Medulla oblongata (tissue), 1 donor: ENCODE results near the gene OR56A4.
A peak's percentile ranks its signal among the peaks of the same experiment; 100 is the strongest.

Source experiments
- DNase-seq: peaks from one replicate; pipeline ENCODE4 v3.0.0-alpha.2; 2015; ENCODE audit errors: extremely low spot score

Gene OR56A4

GRCh38 chr11:6006846-6007245, at the start of gene OR56A4:
Gene OR56A4, minus strand, starts transcription at chr11:6006946. Its CDS starts 3,954 bp downstream, at chr11:6002992.
- DNase-seq, result no peak

DNA sequence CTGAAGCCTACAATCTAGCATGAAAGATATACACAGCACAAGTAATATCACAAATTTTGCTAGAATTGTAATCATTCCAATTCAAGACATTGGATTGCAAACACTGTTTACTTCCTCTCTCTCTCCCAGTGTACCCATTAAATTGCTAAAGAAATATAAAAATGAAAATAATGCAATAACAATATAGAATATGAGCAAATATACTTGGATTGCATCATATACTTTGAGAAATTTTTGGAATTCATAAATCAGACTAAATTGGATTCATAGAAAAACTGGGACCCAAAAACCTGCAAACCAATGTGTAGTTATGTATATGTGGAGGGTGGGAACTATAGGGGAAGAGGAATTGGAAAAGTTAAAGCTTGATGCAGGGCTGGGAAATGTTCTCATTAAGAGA, 48.8 kb upstream of the OR56A4 start:
- DNase-seq, result no peak

DNA sequence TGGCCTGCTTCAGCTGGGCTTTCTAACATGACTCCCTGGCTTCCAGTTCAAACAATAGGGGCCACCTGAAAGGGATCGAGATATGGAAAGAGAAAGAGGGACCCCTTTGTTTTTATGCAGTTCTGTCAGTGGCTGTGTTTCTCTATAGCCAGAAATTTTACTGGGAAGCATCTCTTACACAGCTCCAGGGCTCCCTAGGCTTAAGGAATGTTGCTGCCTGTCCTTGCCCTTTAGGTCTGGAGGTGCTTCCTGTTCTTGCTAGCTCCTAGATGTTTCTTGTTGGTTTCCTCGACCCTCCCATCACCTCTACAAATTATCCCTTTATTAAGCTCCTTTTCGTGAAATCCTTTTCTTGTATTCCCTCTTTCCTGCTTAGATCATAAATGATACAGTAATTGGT, 45.6 kb upstream of the OR56A4 start:
- no peak for DNase-seq

GRCh38 chr11:6040874-6041273, 34.1 kb upstream of the OR56A4 start:
- no peak for DNase-seq

DNA sequence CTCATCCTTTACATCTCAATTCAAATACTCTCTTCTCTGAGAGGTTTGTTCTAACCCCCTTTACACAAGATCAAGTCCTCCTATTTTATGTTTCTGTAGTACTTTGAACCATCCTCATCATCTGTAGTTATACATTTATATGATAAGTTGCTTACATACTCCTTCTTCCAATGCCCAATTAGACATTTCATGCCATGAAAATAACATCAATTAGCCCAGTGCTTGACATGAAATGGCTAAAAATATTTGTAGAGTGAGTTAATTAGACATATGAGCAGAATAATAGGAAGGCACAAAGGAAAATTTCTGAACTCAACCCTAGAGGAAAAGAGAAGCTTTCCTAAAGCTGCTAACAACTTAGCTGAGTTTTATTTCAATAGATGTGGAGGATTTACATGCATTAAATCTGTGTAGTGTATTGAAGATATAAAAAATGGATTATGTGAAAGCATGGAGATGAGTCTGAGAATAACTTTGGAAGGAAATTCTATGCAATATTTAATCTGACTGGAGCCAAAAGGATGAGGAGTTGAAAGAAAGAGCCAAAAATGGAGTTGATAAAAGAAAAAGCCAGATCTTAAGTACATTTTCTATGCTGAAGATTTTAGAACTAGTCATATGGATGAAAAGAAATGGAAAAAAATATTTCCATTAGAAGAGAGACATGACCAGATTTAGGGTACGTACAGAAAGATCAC, 24.1 kb upstream of the OR56A4 start, which contains the start of gene OR56A1:
OR56A1 (minus strand) TSS at position 51 of the 698 bp plus-strand sequence. CDS start 3,066 bp downstream, outside the sequence.
- DNase-seq, result no peak

GRCh38 chr11:6027501-6027900, 20.8 kb upstream of the OR56A4 start:
- DNase-seq, result no peak

GRCh38 chr11:6025056-6025455, 18.3 kb upstream of the OR56A4 start:
- no peak for DNase-seq

- peak; percentile 54 for DNase-seq
Observed at GRCh38 chr11:6022956-6023355, 16.2 kb upstream of the OR56A4 start.

GRCh38 chr11:6013042-6013441, 6.3 kb upstream of the OR56A4 start:
- no peak for DNase-seq

GRCh38 chr11:6012035-6012668, 5.4 kb upstream of the OR56A4 start:
- DNase-seq, result no peak

GRCh38 chr11:6006395-6006794, 351 bp downstream of the OR56A4 start:
- no peak for DNase-seq

GRCh38 chr11:6002202-6002699, 4.5 kb downstream of the OR56A4 start:
- DNase-seq, result no peak

GRCh38 chr11:5994791-5995190, 12.0 kb downstream of the OR56A4 start:
- DNase-seq, result no peak

- DNase-seq, result peak; percentile 3
Observed at GRCh38 chr11:5992604-5993251, 14.0 kb downstream of the OR56A4 start.

DNA sequence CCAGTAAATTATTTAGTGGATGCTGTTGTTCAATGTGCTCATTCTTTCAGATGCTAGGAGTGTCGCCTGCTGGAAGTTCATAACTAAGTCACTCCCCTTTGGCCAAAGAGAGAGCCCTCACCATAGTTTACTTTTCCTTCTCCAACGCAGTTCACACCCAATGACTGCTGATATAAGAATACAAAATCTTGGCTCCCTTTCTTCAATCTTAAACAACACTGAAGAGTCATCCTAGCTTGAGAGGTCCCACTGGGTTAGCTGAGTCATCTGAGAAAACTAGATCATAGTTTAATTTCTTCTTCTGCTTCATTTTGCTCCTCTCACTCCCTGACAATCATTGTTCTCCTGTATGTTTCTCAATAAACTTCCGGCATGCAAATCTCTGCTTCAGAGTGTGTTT, 14.6 kb downstream of the OR56A4 start:
- DNase-seq, result no peak

GRCh38 chr11:5989203-5989602, 17.5 kb downstream of the OR56A4 start:
- no peak for DNase-seq

- DNase-seq, result no peak
Observed at GRCh38 chr11:5986885-5987284, 19.9 kb downstream of the OR56A4 start, which contains the start of gene OR52L1. Gene OR52L1, minus strand, starts transcription at chr11:5986985. Its CDS starts 55 bp downstream, at chr11:5986930.

- no peak for DNase-seq
Observed at GRCh38 chr11:5983443-5983842, 23.3 kb downstream of the OR56A4 start.

GRCh38 chr11:5973530-5973929, 33.2 kb downstream of the OR56A4 start:
- DNase-seq, result no peak

DNA sequence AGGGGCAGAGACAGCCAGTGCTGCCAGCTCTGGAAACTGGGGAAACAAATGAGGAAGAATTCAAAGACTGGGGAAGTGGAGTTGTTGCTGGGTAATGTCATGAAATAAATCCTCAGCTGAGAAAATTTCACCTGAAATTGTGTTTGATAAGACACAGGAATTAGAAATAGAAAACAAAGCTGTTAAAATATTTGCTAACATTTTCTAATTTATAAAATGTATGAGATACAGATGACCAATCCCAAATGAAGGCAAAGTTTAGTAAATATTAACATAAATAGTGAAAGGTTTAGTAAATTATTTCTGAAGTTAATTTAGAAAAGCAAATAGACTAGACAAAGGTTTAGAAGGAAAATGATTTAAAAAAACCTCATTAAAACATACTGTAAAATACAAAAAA, 38.4 kb downstream of the OR56A4 start, which contains the start of gene OR56A5:
OR56A5 (minus strand) TSS at position 101 of the 400 bp plus-strand sequence; CDS start at position 101, 0 bp downstream.
- no peak for DNase-seq

DNA sequence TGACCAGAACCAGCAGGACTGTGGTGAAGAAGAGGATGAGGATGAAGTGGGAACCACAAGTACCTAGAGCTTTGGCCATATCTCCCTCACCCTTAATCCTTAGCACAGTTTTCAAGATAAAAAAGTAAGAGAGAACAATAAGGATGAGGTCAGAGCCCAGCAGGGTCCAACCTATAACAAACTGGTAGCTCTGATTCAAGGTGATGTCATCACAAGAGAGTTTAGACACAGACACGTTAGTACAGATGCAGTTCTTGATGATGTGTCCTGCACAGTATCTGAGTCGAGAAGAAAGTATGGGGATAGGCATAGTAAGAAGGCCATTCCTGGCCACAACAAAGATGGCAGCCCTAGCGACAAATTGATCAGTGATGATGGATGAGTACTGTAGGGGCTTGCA, 39.0 kb downstream of the OR56A4 start:
- no peak for DNase-seq

GRCh38 chr11:5966958-5967357, 39.8 kb downstream of the OR56A4 start:
- DNase-seq, result no peak
